ENCODE results near the gene POU6F1.

The POU6F1 gene

DNA sequence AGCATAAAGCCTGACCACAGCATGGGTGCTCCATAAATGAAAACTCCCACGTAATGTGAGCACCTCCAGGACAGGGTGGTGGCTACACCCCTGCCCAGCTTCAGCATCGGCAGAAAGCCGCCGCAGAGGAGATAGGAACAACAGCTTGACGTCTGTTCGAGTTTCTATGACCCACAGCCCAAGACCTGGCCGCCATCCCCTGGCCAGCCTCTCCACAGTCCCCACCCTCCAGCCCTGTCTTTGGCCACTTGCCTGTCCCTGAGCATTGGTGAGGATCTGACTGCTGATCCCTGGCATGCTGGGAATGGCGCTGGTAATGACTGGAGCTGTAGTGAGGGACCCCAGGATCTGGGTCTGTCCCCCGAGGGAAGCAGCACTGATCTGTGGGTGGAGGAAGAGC lies 21.3 kb downstream of the POU6F1 start:
- H3K4me3 ChIP-seq (ENCODE audit: low read length) = no peak overlapping the region
- no peak overlapping the region for H2AFZ ChIP-seq (ENCODE audit: low read length)
- TF ChIP-seq CTCF (IDR thresholded peaks at IDR 0.05; ENCODE audit: low read length) = no peak
- no peak for TF ChIP-seq EZH2 (optimal IDR thresholded peaks at IDR 0.05; ENCODE audit: low read depth, low read length)
- no peak for TF ChIP-seq EZH2phosphoT487 (IDR thresholded peaks at IDR 0.05; ENCODE audit: low read length)
- H4K20me1 ChIP-seq (ENCODE audit: insufficient read depth, low read length) = no peaks in the 10 kb centered on the region
- no peak for DNase-seq
- H3K27me3 ChIP-seq (replicated peaks; ENCODE audit: insufficient read depth, low read length) = no peaks in the 10 kb centered on the region
- H3K36me3 ChIP-seq (replicated peaks; ENCODE audit: insufficient read depth, low read length) = no peaks in the 10 kb centered on the region
- H3K9ac ChIP-seq (ENCODE audit: low read length) = no peak overlapping the region
- H3K9me3 ChIP-seq (replicated peaks; ENCODE audit: insufficient read depth, low read length) = no peaks in the 10 kb centered on the region
- no peaks in the 10 kb centered on the region for H3K9me2 ChIP-seq (replicated peaks; ENCODE audit: insufficient read depth, low read length)
- H3K27ac ChIP-seq (ENCODE audit: low read length) = no peak overlapping the region
- no peaks in the 10 kb centered on the region for H3K4me1 ChIP-seq (ENCODE audit: low read length)
- H3F3A ChIP-seq (ENCODE audit: insufficient read depth, low read length) = no peaks in the 10 kb centered on the region
- no peak overlapping the region for H3K4me2 ChIP-seq (ENCODE audit: low read depth, low read length)
- no peaks in the 10 kb centered on the region for H3K79me2 ChIP-seq (ENCODE audit: low read length)

DNA sequence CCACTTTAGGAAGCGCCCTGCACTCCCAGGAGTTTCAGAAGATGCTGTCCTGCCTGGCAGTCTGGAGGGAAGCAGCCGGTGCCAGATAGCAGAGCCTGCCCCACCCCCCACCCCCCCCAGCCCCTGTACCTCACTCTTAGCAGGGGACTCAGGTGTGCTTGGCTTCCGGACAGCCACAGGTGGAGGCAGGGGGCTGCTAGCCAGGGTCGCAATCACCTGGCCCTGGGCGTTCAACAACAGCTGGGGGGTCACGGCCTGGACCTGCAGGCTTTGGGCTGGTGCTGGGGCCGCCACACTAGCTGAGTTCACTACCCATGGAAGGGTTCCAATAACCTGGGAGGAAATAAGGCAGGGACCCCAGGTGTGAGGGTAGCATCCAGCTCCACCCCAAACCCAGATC lies 22.0 kb downstream of the POU6F1 start:
- no peak overlapping the region for H3K27ac ChIP-seq (ENCODE audit: low read length)
- DNase-seq = no peak
- no peaks in the 10 kb centered on the region for H4K20me1 ChIP-seq (ENCODE audit: insufficient read depth, low read length)
- no peaks in the 10 kb centered on the region for H3K27me3 ChIP-seq (replicated peaks; ENCODE audit: insufficient read depth, low read length)
- no peak overlapping the region for H3K4me2 ChIP-seq (ENCODE audit: low read depth, low read length)
- H3K9me3 ChIP-seq (replicated peaks; ENCODE audit: insufficient read depth, low read length) = no peaks in the 10 kb centered on the region
- no peaks in the 10 kb centered on the region for H3K9me2 ChIP-seq (replicated peaks; ENCODE audit: insufficient read depth, low read length)
- H3K4me1 ChIP-seq (ENCODE audit: low read length) = no peaks in the 10 kb centered on the region
- TF ChIP-seq EZH2 (optimal IDR thresholded peaks at IDR 0.05; ENCODE audit: low read depth, low read length) = no peak
- no peak for TF ChIP-seq CTCF (IDR thresholded peaks at IDR 0.05; ENCODE audit: low read length)
- no peak for TF ChIP-seq EZH2phosphoT487 (IDR thresholded peaks at IDR 0.05; ENCODE audit: low read length)
- H3F3A ChIP-seq (ENCODE audit: insufficient read depth, low read length) = no peaks in the 10 kb centered on the region
- no peak overlapping the region for H3K9ac ChIP-seq (ENCODE audit: low read length)
- H2AFZ ChIP-seq (ENCODE audit: low read length) = no peak overlapping the region
- no peaks in the 10 kb centered on the region for H3K36me3 ChIP-seq (replicated peaks; ENCODE audit: insufficient read depth, low read length)
- H3K79me2 ChIP-seq (ENCODE audit: low read length) = no peaks in the 10 kb centered on the region
- H3K4me3 ChIP-seq (ENCODE audit: low read length) = no peak overlapping the region

DNA sequence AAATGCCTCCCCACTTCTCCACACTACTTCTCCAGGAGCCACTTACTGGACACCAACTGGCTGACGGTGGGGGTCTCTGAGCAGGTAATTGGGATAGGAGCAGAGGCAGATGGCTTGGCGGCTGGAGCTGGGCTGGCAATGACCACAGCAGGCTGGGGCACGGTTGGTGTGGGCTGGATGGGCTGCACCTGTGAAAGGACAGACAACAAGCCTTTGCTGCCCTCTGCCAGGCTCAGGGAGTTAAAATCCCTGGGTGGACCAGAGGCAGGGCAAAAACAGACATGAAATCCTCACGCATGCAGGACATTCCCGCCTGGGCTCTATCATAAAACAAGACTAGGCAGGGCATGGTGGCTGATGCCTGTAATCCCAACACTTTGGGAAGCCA lies 25.6 kb downstream of the POU6F1 start:
- H2AFZ ChIP-seq (ENCODE audit: low read length) = no peak overlapping the region
- no peaks in the 10 kb centered on the region for H3K79me2 ChIP-seq (ENCODE audit: low read length)
- TF ChIP-seq EZH2 (optimal IDR thresholded peaks at IDR 0.05; ENCODE audit: low read depth, low read length) (no peak), EZH2phosphoT487 (IDR thresholded peaks at IDR 0.05; ENCODE audit: low read length) (no peak), CTCF (IDR thresholded peaks at IDR 0.05; ENCODE audit: low read length) (no peak)
- H3K4me3 ChIP-seq (ENCODE audit: low read length) = no peak overlapping the region
- peaks cover 11% of the 10 kb centered on the region for H3K4me1 ChIP-seq (ENCODE audit: low read length)
- DNase-seq = no peak
- no peaks in the 10 kb centered on the region for H3K9me2 ChIP-seq (replicated peaks; ENCODE audit: insufficient read depth, low read length)
- H3K9ac ChIP-seq (ENCODE audit: low read length) = no peak overlapping the region
- H3K36me3 ChIP-seq (replicated peaks; ENCODE audit: insufficient read depth, low read length) = no peaks in the 10 kb centered on the region
- H3F3A ChIP-seq (ENCODE audit: insufficient read depth, low read length) = no peaks in the 10 kb centered on the region
- H3K27ac ChIP-seq (ENCODE audit: low read length) = no peak overlapping the region
- H3K27me3 ChIP-seq (replicated peaks; ENCODE audit: insufficient read depth, low read length) = no peaks in the 10 kb centered on the region
- no peak overlapping the region for H3K4me2 ChIP-seq (ENCODE audit: low read depth, low read length)
- no peaks in the 10 kb centered on the region for H3K9me3 ChIP-seq (replicated peaks; ENCODE audit: insufficient read depth, low read length)
- no peaks in the 10 kb centered on the region for H4K20me1 ChIP-seq (ENCODE audit: insufficient read depth, low read length)

Data from MM.1S (cell line).